Tibial nerve (tissue), 4 donors: ENCODE data around the gene CIITA.

ENCODE experiments used
- EP300 ChIP-seq, 2 donors: sonication (generic); formaldehyde crosslinking; IDR thresholded peaks; one replicate each; pipeline ENCODE4 v1.6.1; 2017; ENCODE audit warnings: antibody characterized with exemption in 2 of 2, mild to moderate bottlenecking in 1 of 2
- POLR2A ChIP-seq, 2 donors: fragments of 450-650 bp; IDR thresholded peaks; one replicate each; pipeline ENCODE4 v1.6.1; 2017; ENCODE audit warnings: antibody characterized with exemption in 2 of 2, mild to moderate bottlenecking in 2 of 2, moderate library complexity in 2 of 2
- TF ChIP-seq, protein P1 (sequence below), 5 experiments: fragments of 200-600 bp in 3 of 5; fragments of 450-650 bp in 2 of 5; sonication (generic) in 3 of 5; IDR thresholded peaks; one replicate each; pipeline ENCODE4 v1.5.1; 2016 to 2019; ENCODE audit warnings: antibody characterized with exemption in 5 of 5, mild to moderate bottlenecking in 3 of 5, moderate library complexity in 2 of 5

GRCh38 chr16:10939649-10940234 is 62.7 kb downstream of the CIITA start:
- TF ChIP-seq, protein P1, sequence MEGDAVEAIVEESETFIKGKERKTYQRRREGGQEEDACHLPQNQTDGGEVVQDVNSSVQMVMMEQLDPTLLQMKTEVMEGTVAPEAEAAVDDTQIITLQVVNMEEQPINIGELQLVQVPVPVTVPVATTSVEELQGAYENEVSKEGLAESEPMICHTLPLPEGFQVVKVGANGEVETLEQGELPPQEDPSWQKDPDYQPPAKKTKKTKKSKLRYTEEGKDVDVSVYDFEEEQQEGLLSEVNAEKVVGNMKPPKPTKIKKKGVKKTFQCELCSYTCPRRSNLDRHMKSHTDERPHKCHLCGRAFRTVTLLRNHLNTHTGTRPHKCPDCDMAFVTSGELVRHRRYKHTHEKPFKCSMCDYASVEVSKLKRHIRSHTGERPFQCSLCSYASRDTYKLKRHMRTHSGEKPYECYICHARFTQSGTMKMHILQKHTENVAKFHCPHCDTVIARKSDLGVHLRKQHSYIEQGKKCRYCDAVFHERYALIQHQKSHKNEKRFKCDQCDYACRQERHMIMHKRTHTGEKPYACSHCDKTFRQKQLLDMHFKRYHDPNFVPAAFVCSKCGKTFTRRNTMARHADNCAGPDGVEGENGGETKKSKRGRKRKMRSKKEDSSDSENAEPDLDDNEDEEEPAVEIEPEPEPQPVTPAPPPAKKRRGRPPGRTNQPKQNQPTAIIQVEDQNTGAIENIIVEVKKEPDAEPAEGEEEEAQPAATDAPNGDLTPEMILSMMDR (IDR thresholded peaks at IDR 0.05): no peak
- no peak for TF ChIP-seq POLR2A (IDR thresholded peaks at IDR 0.05)
- TF ChIP-seq EP300 (IDR thresholded peaks at IDR 0.05): no peak
